ENCODE results near the gene SMKR1. TPM values are rescaled to one million over a fixed set of nuclear protein-coding genes. Genes with fewer than 3 reads are reported as not detected.

SMKR1 gene
- total and polyA plus RNA-seq, 9 of the 15 experiments (the other 6 are each of a cell fraction or from before 2014, with no cell fraction given) = 0.58 to 1.8 (median 0.93) TPM; not detected in 1

DNA sequence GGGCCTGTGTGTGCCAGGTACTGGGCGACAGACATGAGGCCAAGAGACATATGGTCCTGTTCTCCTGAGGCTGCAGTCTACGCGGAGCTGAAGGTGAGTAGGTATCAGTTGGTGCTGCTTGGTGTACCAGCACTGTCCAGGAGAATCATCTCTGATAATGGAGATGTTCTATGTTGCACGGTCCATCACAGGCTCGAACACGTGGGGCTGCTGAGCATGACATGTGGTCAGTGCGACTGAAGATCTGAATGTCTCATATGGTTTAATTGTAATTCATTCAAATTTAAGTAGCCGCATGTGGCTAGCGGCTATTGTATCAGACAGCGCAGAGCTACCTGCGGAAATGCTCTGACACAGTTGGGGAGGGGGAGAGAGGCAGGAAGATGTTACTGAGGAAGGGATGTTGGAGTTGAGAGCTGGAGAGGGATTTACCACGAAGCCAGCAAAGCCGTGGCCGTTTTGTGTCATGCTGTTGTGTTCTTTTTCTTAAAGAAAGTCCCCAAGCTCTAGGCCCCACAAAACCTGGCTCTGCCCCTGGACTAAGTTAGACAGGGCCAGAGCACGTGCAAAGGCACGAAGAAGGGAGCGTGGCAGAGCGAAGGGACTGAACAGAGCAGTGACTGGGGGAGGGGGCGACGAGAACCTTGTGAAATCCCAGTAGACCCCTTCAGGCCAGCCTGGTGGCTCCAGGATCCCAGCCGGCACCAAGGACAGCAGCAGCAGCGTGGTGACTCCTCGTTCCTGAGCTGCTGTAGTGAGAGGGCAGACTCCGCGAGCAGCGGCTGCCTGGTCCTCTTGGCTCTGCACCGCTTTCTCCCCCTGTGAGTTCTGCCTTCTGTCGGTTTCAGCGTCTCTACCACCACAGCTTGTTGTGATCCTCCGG is 20.0 kb downstream of the SMKR1 start (continued):
- no peak for TF ChIP-seq SAP30 (IDR thresholded peaks at IDR 0.05; ENCODE audit: borderline replicate concordance, insufficient read depth, low read depth, low read length, poor library complexity, severe bottlenecking)
- TF ChIP-seq KDM1A (IDR thresholded peaks at IDR 0.05) = no peak
- no peak for TF ChIP-seq RHOXF2B (CRISPR knock-in tag; conservative IDR thresholded peaks at IDR 0.05)
- no peak for TF ChIP-seq MYBL2 (IDR thresholded peaks at IDR 0.05; ENCODE audit: low read depth)
- no peak for TF ChIP-seq MYBL2 (CRISPR knock-in tag; IDR thresholded peaks at IDR 0.05; ENCODE audit: borderline replicate concordance)
- TF ChIP-seq HNRNPUL1 (IDR thresholded peaks at IDR 0.05; ENCODE audit: low read length) = no peak
- TF ChIP-seq, protein P1, sequence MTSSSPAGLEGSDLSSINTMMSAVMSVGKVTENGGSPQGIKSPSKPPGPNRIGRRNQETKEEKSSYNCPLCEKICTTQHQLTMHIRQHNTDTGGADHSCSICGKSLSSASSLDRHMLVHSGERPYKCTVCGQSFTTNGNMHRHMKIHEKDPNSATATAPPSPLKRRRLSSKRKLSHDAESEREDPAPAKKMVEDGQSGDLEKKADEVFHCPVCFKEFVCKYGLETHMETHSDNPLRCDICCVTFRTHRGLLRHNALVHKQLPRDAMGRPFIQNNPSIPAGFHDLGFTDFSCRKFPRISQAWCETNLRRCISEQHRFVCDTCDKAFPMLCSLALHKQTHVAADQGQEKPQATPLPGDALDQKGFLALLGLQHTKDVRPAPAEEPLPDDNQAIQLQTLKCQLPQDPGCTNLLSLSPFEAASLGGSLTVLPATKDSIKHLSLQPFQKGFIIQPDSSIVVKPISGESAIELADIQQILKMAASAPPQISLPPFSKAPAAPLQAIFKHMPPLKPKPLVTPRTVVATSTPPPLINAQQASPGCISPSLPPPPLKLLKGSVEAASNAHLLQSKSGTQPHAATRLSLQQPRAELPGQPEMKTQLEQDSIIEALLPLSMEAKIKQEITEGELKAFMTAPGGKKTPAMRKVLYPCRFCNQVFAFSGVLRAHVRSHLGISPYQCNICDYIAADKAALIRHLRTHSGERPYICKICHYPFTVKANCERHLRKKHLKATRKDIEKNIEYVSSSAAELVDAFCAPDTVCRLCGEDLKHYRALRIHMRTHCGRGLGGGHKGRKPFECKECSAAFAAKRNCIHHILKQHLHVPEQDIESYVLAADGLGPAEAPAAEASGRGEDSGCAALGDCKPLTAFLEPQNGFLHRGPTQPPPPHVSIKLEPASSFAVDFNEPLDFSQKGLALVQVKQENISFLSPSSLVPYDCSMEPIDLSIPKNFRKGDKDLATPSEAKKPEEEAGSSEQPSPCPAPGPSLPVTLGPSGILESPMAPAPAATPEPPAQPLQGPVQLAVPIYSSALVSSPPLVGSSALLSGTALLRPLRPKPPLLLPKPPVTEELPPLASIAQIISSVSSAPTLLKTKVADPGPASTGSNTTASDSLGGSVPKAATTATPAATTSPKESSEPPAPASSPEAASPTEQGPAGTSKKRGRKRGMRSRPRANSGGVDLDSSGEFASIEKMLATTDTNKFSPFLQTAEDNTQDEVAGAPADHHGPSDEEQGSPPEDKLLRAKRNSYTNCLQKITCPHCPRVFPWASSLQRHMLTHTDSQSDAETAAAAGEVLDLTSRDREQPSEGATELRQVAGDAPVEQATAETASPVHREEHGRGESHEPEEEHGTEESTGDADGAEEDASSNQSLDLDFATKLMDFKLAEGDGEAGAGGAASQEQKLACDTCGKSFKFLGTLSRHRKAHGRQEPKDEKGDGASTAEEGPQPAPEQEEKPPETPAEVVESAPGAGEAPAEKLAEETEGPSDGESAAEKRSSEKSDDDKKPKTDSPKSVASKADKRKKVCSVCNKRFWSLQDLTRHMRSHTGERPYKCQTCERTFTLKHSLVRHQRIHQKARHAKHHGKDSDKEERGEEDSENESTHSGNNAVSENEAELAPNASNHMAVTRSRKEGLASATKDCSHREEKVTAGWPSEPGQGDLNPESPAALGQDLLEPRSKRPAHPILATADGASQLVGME (CRISPR knock-in tag; IDR thresholded peaks at IDR 0.05) = no peak
- TF ChIP-seq, protein P2, sequence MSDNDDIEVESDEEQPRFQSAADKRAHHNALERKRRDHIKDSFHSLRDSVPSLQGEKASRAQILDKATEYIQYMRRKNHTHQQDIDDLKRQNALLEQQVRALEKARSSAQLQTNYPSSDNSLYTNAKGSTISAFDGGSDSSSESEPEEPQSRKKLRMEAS (CRISPR knock-in tag; IDR thresholded peaks at IDR 0.05) = peak; percentile 53
- TF ChIP-seq, protein P3, sequence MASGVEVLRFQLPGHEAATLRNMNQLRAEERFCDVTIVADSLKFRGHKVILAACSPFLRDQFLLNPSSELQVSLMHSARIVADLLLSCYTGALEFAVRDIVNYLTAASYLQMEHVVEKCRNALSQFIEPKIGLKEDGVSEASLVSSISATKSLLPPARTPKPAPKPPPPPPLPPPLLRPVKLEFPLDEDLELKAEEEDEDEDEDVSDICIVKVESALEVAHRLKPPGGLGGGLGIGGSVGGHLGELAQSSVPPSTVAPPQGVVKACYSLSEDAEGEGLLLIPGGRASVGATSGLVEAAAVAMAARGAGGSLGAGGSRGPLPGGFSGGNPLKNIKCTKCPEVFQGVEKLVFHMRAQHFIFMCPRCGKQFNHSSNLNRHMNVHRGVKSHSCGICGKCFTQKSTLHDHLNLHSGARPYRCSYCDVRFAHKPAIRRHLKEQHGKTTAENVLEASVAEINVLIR (CRISPR knock-in tag; IDR thresholded peaks at IDR 0.05) = no peak
- no peak for TF ChIP-seq POLR3A (IDR thresholded peaks at IDR 0.05; ENCODE audit: borderline replicate concordance, extremely low read depth, insufficient read depth, insufficient read length)
- TF ChIP-seq ZNF431 (CRISPR knock-in tag; IDR thresholded peaks at IDR 0.05) = no peak
- no peak for TF ChIP-seq NFXL1 (CRISPR knock-in tag; IDR thresholded peaks at IDR 0.05)
- TF ChIP-seq, protein P4, sequence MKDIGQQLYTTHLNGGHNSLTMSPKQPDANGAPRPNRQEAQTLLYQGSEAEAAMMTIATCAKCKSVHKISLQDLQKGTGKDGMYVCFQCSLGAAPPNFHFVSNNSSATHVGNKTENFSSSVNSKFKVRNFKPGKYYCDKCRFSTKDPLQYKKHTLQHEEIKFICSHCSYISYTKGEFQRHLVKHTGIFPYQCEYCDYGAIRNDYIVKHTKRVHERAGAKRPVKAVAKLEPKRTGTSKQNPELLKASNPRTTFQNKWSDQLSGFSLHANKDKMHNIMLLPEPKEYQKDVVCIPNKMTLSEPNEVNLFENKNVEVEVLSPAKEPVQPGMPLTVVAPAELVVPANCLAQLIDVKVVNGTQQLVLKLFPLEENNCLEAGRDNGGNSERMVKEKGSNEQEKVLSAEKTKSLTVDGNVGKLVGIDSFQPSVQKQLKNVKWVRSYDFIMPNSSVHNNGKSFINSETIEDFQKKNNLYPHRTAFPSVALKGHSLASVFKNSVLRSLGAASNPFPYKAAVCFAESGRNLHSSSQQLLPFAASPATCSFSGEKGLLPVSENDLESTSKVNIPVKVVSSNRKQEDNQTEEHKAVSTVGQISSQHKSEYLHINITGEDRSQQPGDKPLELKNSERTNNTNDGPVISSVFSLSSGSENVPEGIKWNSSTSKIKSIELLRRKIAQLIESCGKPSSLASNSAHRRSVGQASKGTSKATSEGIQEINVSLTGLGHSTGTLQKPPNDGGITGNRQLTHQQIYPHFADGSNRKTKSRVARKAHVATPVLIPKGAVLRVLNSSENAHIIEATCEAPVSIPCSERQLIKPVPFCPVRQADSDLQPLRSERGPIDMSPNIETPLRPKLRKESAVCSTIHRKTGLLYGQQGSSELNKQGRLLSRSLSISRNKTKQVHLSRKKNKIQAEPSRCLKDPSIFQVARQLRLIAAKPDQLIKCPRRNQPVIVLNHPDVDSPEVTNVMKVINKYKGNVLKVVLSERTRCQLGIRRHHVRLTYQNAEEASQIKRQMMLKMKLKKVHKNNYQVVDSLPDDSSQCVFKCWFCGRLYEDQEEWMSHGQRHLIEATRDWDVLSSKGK (CRISPR knock-in tag; IDR thresholded peaks at IDR 0.05) = no peak
- no peak for TF ChIP-seq ZNF507 (tag; conservative IDR thresholded peaks at IDR 0.05)
- no peak for TF ChIP-seq ZNF77 (CRISPR knock-in tag; IDR thresholded peaks at IDR 0.05)
